Stimulated activated CD4-positive, alpha-beta T cell treated with anti-CD3 and anti-CD28 coated beads, Interleukin-4, amount 100 ng/mL, for 24 hours (primary cell): ENCODE data around the gene ABCA8.

Experiments used
- DNase-seq: peaks from one replicate; pipeline ENCODE4 v3.0.0-alpha.2; 2020

The ABCA8 gene

GRCh38 chr17:68941761-68942160 lies 13.4 kb downstream of the ABCA8 start:
- DNase-seq = no peak

DNA sequence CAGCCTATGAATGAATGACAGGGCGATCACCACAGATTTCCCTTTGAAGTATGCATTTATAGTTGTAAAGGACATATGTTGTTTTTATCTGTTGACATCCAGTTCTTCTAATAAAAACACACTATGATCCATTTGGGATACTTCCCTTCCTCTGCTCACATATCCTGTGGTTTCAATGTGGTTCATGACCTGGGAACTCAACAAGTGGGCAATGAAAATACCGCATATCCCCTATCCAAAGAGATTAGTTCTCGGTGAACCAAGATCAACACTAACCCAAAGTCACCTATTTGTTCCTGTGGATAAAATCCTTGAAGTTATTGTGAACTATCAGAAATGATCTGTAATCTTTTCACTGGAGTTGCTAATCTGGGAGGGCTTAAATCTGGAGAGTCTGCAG lies 16.0 kb downstream of the ABCA8 start:
- DNase-seq = no peak

DNA sequence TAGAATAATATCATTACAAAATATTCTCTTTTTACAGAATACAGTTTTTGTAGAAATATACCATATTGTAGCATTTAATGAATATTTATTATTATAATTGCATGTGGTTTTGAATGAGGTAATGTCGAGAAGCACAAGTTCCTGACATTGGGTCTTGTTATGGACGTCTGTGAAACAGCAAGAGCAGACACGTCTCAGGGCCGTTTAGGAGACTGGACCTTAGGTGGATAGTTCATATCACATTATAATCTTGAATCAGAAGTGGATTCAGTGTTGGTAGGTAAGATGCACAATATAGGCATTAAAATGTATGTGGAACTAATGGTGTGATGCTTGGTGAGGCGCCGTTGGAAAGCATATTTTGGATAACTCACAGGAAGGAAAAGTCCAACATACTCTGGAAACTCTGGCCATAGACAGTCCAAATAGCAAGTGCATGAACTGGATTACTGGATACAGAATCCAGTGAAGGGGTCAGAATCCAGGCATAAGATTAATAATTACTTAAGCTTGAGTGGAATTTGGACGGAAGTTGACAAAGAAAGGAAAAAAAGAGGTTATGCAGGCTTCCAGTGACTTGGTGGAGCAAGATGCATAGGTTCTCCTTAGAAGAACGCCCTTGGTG lies 17.2 kb downstream of the ABCA8 start:
- no peak for DNase-seq

DNA sequence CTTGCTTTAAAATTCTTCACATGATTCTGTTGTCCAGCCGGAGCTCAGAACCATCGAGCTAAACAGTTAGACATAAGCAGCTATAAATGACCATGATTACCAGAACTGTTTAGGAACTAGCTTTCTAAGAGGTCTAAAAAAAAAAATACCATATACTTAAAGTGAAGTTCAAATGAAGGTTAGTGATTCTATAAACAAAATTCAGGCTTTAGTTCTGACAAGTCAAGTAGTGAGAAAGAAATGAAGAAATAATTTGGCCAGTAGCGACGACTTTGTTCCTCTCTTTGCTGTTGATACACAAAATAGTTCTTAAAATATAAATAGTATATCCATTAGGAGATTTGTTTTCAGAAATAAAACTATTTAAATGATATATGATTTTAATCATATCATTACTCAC lies 27.7 kb downstream of the ABCA8 start:
- no peak for DNase-seq

DNA sequence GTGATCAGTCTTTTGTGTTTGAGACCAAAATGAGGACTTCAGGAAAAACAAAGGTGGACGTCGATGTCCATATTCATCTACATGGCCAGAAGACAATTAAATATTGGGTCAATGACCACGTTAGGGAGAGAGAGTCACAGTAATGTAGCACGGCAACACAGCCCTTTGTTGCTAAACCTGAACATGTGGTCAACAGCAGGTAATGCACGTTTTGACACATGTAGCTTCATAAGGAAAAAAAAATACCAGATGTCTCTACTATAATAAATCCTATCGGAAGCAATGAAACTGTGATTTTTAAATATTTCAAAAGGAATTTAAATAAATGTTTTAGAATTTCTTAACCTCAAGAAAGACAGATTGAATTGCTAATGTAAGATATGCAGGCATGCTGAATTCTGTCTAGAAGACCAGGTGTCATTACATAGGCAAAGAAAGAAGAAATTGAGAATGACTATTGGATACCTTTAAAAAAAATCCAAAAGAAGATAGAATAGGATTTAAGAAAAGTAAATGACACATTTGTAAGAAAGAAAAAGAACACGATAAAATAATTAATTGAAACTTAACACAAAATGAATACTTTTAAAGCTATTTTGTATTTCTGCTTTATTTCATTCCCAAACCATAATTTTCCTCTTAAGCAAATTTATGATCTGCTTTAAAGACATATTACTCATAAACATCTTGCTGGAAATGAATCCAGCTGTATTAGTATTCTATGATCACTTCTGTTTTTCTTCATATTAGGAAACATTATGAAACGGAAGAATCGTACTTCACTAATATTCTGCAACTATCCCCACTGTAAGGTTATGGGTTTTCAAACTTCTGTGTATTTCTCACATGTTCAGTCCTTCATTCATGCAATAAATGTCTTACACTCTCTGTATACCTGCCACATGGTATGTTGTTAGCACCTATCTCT lies 30.1 kb downstream of the ABCA8 start:
- no peak for DNase-seq

GRCh38 chr17:68910789-68911431 lies 44.3 kb downstream of the ABCA8 start:
- DNase-seq = no peak

- no peak for DNase-seq
Observed at GRCh38 chr17:68910251-68910705, 44.9 kb downstream of the ABCA8 start.

- DNase-seq = no peak
Observed at GRCh38 chr17:68909066-68909465, 46.1 kb downstream of the ABCA8 start.

- DNase-seq = no peak
Observed at GRCh38 chr17:68908045-68908444, 47.1 kb downstream of the ABCA8 start.

GRCh38 chr17:68906638-68907037 lies 48.6 kb downstream of the ABCA8 start:
- no peak for DNase-seq

GRCh38 chr17:68903286-68903685 lies 51.9 kb downstream of the ABCA8 start:
- DNase-seq = no peak

GRCh38 chr17:68897557-68897956 lies 57.6 kb downstream of the ABCA8 start:
- no peak for DNase-seq

DNA sequence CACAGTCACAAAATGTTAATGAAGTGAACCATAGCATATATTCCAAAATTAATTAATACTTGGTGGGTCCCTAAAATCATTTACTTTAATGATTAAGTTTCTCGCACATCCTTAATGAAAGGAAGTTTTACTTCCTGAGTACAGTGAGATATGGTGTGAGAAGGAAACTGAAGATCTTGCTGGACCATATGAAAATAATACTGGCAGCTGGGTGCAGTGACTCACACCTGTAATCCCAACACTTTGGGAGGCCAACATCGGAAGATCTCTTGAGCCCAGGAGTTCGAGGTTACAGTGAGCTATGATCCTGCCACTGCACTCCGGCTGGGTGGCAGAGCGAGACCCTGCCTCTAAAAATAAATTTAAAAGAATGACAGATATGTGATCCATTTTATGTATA lies 62.5 kb downstream of the ABCA8 start:
- DNase-seq = no peak

DNA sequence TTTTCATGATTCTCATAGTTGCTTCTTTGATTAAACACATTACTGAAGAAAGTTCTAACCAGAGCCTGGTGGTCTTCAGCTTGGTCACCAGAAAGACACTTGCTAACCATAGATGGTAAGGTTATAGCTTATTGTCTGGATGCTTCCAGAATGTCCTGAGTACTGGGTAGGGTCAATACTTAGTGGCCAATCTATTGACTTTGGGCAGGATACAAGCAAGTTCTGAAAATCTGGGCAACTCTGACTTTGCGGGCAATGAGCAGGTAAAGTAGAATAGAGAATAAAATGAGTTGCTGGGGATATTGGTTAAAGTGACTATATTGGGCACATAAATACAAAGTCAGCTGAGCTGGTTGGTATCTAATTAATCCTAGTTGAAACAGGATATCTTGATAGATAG lies 63.0 kb downstream of the ABCA8 start:
- no peak for DNase-seq

GRCh38 chr17:68886401-68886800 lies 68.8 kb downstream of the ABCA8 start:
- DNase-seq = no peak

GRCh38 chr17:68884888-68885287 lies 70.3 kb downstream of the ABCA8 start:
- DNase-seq = no peak

DNA sequence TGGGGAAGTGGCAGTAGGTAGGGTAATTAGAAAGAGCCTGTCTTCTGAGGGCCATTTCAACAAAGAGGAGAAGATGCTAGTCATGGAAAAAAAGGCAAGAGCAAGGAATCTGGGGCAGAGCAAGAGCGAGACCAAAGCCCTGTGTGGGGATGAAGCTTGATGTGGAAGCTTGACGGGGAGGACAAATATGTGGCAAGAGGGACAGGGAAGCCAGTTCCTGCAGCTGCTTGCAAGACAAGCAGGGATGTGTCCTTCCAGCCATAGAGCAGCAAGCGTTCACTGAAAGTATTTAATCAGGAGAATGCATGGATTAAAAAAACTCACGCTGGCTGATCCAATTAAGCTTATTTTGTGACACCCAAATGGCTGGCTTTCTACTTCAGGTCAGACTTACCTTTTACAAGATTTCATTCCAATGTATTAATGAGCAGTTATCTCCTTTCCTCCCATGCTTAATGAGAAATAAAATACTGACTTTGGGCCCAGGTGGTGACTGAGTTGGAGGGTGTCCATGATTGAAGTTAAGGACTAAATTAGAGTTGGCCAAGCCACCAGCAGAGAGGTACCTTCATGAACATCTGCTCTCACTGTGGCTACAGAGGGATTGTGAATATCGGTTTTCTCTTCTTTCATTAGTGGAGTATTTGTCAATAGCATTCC lies 76.8 kb downstream of the ABCA8 start:
- DNase-seq = no peak

- DNase-seq = no peak
Observed at GRCh38 chr17:68871447-68871846, 83.7 kb downstream of the ABCA8 start.

DNA sequence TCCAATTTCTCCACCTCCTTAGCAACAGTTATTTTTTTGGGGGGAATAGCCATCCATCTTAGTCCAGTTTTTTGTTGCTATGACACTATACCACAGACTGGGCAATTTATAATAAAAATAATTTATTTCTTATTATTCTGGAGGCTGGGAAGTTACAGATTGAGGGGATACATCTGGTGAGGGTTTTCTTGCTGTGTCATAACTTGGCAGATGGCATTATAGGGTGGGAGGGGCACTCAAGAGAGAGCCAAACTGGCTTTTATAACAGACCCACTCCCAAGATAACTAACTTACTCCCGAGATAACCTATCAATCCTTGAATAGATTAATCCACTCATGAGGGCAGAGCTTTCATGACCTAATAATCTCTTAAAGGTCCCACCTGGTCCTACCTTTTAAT lies 84.2 kb downstream of the ABCA8 start:
- no peak for DNase-seq

GRCh38 chr17:68870161-68870826 lies 84.9 kb downstream of the ABCA8 start:
- no peak for DNase-seq

GRCh38 chr17:68868708-68869107 lies 86.5 kb downstream of the ABCA8 start:
- no peak for DNase-seq

GRCh38 chr17:68867759-68868516 lies 87.3 kb downstream of the ABCA8 start:
- DNase-seq = no peak
